SIG-M5 (cell line): ENCODE measurements around the gene AMHR2.
"Not testable (repeated sequence)": the region's sequence is repeated elsewhere in the genome, so short reads cannot be mapped to it uniquely, and the experiment has no call there.

ENCODE experiments used
- DNase-seq: peaks from one replicate; lab custom pipeline; 2025; lab: John Stamatoyannopoulos, UW

Gene AMHR2

DNA sequence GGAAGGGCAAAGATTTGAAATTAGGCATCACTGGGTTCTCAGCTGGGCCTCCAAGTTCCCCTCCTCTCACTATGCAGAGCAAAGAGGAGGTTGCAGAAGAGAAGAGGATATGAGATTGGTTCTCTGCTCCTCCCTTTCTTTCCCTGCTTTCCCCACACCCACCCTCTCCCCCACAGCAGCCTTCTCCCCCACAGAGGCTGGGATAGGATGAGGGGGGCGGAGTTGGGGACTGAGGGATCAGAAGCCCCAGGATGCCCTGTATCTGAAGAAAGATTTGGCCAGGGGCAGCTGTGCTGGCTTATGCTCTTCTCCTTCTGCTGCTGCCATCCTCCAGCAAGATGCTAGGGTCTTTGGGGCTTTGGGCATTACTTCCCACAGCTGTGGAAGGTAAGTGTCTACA, at the start of gene AMHR2:
TSS of gene AMHR2 (plus strand) at position 259 of the 400 bp plus-strand sequence. CDS start at position 339, 80 bp downstream.
- no peak for DNase-seq

DNA sequence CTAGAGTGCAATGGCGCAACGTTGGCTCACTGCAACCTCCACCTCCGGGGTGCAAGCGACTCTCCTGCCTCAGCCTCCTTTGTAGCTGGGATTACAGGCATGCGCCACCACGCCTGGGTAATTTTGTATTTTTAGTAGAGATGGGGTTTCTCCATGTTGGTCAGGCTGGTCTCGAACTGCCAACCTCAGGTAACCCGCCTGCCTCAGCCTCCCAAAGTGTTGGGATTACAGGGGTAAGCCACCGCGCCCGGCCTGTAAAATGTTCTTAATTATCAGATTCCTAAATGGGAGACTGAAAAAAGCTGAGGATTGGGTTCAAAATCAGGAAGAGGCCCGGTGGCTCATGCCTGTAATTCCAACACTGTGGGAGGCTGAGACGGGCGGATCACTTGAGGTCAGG, 49.4 kb upstream of the AMHR2 start:
- DNase-seq = not testable (repeated sequence)

GRCh38 chr12:53376747-53377146, 46.9 kb upstream of the AMHR2 start:
- DNase-seq = no peak

GRCh38 chr12:53378222-53378621, 45.4 kb upstream of the AMHR2 start:
- DNase-seq = no peak

DNA sequence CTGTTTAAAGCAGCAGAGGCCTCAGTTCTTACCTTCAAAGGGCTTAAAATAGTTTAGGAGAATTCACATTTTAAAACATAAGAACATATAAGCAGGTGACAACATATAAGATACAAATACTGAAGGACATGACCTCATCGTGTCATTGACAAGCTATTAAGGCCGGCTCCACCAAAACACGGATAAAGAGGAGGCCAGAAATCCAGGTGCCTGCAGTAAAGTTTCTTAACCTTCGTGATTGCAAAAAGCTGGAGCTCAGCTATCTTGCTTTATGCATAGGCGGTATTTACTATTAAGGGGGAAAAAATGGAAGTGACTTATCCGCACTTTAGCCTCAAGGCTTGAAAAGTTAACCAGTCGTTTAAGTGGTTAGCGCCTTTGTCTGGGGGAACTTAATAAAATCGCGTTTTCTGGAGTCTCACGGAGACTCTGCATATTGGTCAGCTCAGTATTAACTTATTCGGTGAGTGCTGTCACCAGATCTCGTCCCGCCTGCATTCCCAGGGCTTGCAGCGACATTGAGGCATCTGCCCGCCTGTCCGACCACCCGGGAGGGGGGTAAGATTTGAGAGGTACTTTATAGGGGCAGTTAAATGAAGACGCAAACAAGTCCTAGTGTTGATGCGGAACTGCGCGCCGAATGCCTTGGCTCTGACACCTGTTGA, 44.8 kb upstream of the AMHR2 start:
- no peak for DNase-seq

- DNase-seq = peak; percentile 100
Measured at GRCh38 chr12:53379389-53380103, 44.1 kb upstream of the AMHR2 start.

GRCh38 chr12:53380104-53380793, 43.4 kb upstream of the AMHR2 start, which contains the start of gene SP1:
Gene SP1, plus strand, starts transcription at chr12:53380176. Its CDS starts 116 bp downstream, at chr12:53380292.
- peak; percentile 48 for DNase-seq

- peak; percentile 45 for DNase-seq
Measured at GRCh38 chr12:53380794-53381730, 42.6 kb upstream of the AMHR2 start.

- no peak for DNase-seq
Measured at GRCh38 chr12:53381731-53382630, 41.7 kb upstream of the AMHR2 start.

- no peak for DNase-seq
Measured at GRCh38 chr12:53383258-53383657, 40.4 kb upstream of the AMHR2 start.

- not testable (repeated sequence) for DNase-seq
Measured at GRCh38 chr12:53386381-53386780, 37.3 kb upstream of the AMHR2 start.

DNA sequence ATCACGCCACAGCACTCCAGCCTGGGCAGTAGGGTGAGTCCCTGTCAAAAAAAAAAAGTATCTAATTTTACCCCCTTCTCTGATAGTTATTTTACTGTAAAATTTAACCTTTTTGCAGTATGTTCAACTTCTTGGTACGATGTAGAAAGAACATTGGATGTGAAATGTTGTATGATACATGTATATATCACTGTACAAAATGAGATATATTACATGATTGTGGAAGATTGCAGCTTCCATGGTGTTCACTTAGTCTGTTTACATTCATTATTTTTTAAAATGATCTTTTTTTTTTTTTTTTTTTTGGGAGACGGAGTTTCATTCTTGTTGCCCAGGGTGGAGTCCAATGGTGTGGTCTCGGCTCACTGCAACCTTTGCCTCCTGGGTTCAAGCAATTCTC, 34.7 kb upstream of the AMHR2 start:
- no peak for DNase-seq

DNA sequence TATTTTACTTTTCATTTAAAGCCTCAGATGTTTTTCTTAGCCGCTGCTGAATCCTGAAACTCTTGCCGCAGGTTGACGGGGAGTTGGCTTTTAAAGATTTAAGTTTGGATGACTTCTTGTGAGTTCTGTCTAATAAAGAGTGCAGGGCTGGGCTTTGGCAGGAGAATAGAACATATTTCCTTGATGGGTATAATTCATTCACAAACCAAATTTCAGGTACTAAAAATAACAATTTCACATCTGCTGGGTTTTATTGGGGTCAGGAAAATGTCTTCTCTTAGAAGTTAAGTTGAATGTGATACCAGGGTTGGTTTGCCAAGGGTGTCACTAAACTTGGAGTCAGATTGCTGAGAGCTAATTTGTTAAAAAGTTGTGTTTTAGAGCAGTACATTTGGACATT, 34.0 kb upstream of the AMHR2 start:
- DNase-seq = no peak

- DNase-seq = no peak
Measured at GRCh38 chr12:53391724-53392123, 31.9 kb upstream of the AMHR2 start.

- DNase-seq = no peak
Measured at GRCh38 chr12:53399896-53400295, 23.8 kb upstream of the AMHR2 start.

- DNase-seq = not testable (repeated sequence)
Measured at GRCh38 chr12:53402351-53402750, 21.3 kb upstream of the AMHR2 start.

DNA sequence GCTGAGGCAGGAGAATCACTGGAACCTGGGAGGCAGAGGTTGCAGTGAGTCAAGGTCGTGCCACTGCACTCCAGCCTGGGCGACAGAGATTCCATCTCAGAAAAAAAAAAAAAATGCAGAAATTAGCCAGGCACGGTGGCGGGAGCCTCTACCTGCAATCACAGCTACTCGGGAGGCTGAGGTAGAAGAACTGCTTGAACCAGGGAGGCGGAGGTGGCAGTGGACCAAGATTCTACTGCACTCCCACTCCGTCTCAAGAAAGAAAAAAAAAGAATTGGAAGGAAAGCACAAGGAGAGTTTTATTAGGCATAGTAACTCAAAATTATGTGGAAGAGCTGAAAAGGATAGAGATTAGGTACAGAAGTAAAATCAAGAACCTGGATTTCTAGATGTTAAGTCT, 20.8 kb upstream of the AMHR2 start:
- no peak for DNase-seq

GRCh38 chr12:53410951-53411350, 12.7 kb upstream of the AMHR2 start:
- no peak for DNase-seq

- no peak for DNase-seq
Measured at GRCh38 chr12:53413485-53414204, 10.0 kb upstream of the AMHR2 start.
